CMK (cell line): ENCODE measurements around the gene NKX3-2.

Experiments
- DNase-seq: peaks from one replicate; pipeline ENCODE4 v3.0.0-alpha.2; 2010; ENCODE audit warnings: low read depth

The NKX3-2 gene

DNA sequence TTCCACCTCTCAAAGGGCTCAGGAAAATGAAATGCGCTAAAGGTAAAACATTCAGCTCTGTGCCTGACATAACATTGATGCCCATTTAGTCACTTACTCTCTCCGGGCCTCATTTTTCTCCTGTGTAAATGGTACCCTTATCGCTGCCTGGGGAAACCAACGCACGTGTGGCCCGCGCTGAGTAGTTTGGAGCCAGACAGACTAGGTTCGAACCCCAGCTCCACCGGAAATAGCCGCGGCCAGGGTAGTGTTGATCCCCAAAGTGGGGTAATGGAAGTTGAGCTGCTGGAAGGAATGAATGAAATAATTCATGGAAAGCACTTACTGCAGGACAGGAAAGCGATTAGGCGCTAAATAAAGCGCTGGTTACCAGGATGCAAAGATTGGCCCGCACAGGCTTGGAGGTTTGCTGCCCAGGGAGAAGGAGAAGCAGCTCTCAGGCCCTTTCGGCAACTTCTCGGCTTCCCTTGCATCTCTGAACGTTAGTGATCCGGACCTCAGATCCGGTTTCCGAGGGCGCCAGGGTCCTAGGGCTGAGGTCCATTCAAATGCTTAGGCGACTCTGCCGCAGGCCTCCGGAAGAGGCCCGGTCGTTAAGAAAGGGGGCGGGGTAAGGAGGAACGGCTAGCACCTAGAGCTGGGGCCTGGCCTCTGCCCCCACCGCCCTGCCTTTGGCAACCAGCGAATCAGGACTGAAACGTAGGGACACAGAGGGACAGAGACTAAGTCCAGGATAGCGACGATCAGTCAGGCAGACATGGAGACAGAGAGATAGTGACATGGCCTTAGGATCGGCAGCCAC, 13.3 kb downstream of the NKX3-2 start:
- no peak for DNase-seq

GRCh38 chr4:13529128-13529919, 15.0 kb downstream of the NKX3-2 start:
- no peak for DNase-seq

DNA sequence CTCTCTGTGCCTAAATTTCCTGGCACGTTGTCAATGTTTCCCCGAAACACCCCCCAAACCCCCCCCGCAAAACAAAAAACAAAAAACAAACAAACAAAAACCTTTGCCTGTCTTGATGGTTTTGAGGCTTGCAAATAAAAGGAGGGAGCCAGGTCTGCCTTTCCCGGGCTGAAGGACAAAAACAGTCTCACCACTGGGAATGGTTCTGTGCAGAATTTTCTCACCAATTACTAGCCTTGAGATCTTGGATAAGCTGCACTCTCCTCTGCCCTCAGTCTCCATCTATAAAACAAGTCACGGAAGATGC, 15.5 kb downstream of the NKX3-2 start:
- DNase-seq = no peak

GRCh38 chr4:13527981-13528820, 16.1 kb downstream of the NKX3-2 start:
- no peak for DNase-seq

- no peak for DNase-seq
Observed at GRCh38 chr4:13527192-13527980, 16.9 kb downstream of the NKX3-2 start.

GRCh38 chr4:13526658-13527057, 17.6 kb downstream of the NKX3-2 start:
- DNase-seq = no peak

- no peak for DNase-seq
Observed at GRCh38 chr4:13525606-13526281, 18.6 kb downstream of the NKX3-2 start.

DNA sequence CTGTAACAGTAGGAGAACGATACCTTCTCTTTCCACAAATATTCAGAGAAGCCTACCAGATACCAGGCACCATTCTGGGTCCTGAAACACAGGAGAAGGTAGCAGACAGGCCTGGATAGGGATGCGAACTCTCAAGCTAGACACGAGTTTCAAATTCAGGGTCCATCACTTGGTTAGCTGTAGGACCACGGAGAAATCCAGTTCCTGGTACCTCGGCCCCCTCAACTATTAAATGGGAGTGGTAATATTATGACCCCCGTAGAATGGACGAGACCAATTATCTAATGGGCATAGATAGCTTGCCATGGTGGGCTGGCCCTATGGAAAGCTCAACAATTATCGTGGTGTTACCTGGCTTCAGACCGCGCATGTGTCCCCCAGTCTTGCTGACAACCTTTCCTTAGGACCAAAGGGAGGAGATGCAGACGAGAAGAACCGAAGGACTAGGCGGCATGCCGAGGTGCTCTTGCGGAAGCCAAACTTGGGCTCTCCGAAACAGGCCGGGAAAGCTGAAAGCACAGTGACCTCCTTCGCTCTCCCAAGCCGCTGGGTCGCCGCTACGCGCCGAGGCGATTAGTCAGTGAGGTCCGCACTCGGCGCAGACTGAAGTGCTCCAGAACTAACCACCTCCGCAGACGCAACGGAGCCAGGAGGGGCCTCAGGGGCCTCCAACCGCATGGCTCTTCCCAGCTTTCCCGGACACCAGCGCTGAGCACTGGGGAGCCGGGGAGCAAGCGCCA, 19.6 kb downstream of the NKX3-2 start:
- no peak for DNase-seq

DNA sequence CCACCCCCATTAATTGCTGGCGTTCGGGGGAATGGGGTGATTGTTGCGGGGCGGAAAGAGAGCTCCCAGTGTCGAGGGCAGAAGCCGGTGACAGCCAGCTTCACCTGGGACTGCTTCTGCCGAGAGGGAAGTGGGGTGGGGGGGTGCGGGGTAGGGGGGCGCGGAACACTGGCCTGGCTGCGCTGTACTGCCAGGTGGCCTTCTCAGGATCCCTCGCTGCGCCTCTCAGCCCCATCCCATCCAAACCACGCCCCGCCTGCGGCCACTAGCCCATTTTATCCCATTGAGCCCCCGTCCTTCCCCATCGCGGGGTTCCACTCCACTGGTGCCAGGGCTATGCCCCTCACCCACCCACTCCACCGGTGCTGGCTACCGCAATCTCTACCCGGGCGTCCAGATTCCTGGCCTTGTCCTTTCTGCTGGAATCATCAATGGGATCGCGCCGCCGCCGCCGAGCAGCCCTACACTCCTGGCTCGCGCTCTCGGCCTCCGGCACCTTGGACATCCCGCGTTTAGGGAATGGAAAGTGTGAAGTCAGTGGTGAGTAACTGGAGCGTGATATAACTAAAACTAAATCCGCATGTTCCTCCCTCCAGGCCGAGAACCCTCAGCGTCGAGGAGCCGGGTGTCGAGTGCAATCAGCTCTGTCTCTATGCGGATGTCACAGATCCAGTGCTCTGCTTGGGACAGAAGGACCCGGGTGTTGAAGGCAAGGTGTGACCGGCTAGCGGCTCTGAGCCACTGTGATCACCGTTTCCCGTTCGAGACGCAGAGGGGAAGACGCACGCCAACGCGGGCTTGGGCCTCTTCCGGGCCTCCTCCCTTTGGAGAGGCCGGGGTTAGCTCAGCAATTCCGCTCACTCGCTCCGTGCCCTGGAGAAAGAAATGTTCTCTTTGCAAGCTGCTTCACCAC, 20.5 kb downstream of the NKX3-2 start:
- DNase-seq = no peak

DNA sequence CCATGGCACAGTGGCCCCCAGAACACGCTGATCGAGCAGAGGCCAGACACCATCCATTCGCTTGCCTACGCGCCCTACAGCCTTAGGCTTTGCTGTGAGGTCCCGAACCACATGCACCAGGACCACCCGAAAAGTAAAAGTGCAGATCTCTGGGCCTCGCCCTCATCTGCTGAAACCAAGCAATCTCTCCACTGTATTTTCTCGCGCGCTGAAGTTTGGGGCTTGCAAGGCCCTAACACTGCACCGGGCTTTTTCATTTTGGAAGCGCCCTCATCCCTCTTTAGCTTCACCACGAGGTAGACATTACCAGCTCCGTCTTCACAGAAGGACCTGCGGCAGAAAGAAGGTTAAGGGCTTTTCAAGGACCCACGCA, 21.2 kb downstream of the NKX3-2 start:
- no peak for DNase-seq

GRCh38 chr4:13522282-13523104, 21.8 kb downstream of the NKX3-2 start:
- no peak for DNase-seq

GRCh38 chr4:13521047-13521446, 23.3 kb downstream of the NKX3-2 start:
- DNase-seq = no peak

DNA sequence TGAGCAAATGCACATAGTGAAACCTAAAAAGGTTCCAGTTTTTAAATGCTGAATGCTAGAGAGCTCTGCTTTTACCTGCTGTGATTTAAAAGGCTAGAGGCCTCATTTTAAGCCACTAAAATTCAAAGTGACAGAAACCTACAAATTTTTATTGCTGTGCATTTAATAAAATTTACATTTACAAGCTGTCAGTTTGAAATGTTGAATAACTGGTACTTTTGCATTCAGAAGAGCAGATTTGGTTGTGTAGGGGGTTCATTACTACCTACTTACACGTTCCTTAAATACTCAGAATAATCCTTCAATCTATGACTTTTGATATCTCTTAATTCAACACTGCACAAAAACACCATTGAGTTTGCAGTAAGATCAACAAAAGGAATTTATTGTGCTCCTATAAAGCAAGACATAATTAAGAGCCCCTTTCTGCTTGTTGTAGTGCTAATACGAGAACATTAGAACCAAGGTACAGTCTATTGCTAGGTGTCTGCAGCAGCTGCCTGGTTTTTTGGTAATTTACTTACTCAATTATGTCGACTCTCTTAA, 27.9 kb downstream of the NKX3-2 start:
- DNase-seq = no peak

GRCh38 chr4:13515268-13515667, 29.0 kb downstream of the NKX3-2 start:
- DNase-seq = no peak

DNA sequence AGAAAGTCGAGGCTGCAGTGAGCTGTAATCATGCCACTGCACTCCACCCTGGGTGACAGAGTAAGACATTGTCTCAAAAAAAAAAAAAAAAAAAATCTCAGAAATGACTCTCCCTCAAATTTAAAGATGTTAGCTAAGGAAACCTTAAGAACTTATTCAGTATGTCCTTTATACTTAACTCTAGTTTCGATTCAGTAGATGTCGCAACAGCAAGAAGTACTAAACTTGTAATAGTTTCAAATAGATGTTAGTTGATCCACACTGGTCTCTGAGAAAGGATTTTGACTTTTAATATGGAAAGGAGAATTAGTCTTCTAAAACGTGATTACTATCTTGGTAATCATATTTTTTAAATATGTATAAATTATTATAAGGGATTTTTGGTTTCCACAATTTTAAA, 29.6 kb downstream of the NKX3-2 start:
- no peak for DNase-seq

GRCh38 chr4:13511101-13511500, 33.2 kb downstream of the NKX3-2 start:
- DNase-seq = no peak

DNA sequence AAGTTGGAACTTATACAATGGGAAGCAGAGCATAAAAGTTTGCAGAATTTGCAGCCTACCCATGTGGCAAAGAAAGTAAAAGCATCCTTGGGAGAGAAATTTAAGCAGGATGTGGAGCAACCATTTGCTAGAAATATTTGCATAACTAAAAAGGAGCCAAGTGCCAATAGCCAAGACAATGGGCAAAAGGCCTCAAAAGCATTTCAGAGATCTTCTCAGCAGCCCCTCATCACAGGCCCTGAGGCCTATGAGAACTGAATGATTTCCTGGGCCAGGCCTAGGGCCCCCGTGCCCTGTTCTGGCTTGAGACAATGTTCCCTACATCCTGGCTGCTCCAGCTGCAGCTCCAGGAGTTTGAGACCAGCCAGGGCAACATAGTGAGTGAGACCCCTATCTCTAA, 34.9 kb downstream of the NKX3-2 start:
- no peak for DNase-seq

DNA sequence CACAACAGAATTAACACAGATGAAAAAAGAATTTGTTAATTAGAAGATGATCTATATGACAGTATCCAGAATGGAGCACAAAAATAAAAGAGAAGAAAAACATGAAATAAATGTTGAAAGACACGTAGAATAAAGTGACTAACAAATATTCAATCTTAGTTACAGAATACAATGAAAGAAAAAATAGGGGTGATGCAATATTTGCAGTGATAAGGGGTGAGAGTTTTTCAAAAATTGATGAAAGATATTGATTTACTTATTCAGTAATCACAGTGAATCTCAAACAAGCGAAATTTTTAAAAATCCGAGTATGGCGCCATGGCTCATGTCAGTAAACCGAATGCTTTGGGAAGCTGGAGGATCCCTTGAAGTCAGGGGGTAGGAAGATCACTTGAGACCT, 39.9 kb downstream of the NKX3-2 start:
- DNase-seq = no peak
